A673 (cell line): ENCODE data around the gene KIRREL3.

ENCODE experiments used
- CTCF ChIP-seq: fragments of 300-800, 200-600 bp; sonication (generic); conservative IDR thresholded peaks from 2 replicates; pipeline ENCODE4 v1.5.1; 2017; ENCODE audit warnings: low read depth, mild to moderate bottlenecking, antibody characterized with exemption, low read length, moderate library complexity, mixed read lengths
- EZH2 ChIP-seq: fragments of 200-600 bp; sonication (generic); IDR thresholded peaks from 2 replicates; pipeline ENCODE4 v1.6.1; 2017; ENCODE audit warnings: borderline replicate concordance, low read depth, mild to moderate bottlenecking, mixed read lengths, antibody characterized with exemption, low read length; ENCODE audit not compliant: poor library complexity, severe bottlenecking

- TF ChIP-seq CTCF (no peak), EZH2 (no peak)
These were observed 1.2 kb downstream of the KIRREL3 start for GRCh38 chr11:126999366-126999765.
